NCI-H2107 treated with DMSO at 0.1 percent for 48 hours (cell line): ENCODE data around the gene JMJD6.
A peak's percentile ranks its signal among the peaks of the same experiment; 100 is the strongest.
"Not testable (repeated sequence)": the region's sequence is repeated elsewhere in the genome, so short reads cannot be mapped to it uniquely, and the experiment has no call there.

ENCODE experiments used
- DNase-seq: peaks from one replicate; lab custom pipeline; 2025; ENCODE audit not compliant: unreplicated experiment; lab: John Stamatoyannopoulos, UW

JMJD6 gene

DNA sequence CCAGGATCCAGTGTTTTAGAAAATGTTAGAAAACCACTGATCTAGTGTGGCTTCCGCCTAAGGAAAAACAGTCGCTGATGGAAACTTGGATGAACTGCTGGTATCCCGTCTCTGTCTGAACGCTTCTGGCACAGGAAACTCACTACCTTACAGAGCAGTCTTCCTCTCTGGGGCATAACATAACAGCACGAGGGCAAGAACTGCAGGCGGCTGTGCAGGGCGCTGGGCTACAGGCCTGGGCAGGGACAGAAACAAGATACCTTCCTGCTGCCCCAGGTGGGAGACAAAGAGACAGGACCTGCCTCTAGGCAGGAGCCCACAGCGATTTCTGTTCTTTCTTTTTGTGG lies 26.2 kb downstream of the JMJD6 start:
- peak; percentile 95 for DNase-seq

DNA sequence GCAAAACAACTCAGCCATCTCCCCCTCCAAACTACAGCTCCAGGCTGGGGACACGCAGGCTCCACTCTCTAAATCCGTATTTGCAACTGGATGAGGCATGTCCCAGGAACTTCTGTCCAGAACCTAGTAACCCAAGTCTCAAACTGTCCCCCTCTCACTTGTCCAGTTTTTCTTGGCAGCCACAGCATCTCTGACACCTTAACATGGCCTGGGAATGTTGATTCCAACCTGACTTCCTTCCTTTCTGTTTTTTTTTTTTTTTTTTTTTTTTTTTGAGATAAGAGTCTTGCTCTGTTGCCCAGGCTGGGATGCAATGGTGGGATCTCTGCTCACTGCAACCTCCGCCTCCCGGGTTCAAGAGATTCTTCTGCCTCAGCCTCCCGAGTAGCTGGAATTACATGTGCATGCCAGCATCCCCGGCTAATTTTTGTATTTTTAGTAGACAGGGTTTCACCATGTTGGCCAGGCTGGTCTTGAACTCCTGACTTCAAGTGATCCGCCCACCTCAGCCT lies 27.9 kb downstream of the JMJD6 start:
- not testable (repeated sequence) for DNase-seq

DNA sequence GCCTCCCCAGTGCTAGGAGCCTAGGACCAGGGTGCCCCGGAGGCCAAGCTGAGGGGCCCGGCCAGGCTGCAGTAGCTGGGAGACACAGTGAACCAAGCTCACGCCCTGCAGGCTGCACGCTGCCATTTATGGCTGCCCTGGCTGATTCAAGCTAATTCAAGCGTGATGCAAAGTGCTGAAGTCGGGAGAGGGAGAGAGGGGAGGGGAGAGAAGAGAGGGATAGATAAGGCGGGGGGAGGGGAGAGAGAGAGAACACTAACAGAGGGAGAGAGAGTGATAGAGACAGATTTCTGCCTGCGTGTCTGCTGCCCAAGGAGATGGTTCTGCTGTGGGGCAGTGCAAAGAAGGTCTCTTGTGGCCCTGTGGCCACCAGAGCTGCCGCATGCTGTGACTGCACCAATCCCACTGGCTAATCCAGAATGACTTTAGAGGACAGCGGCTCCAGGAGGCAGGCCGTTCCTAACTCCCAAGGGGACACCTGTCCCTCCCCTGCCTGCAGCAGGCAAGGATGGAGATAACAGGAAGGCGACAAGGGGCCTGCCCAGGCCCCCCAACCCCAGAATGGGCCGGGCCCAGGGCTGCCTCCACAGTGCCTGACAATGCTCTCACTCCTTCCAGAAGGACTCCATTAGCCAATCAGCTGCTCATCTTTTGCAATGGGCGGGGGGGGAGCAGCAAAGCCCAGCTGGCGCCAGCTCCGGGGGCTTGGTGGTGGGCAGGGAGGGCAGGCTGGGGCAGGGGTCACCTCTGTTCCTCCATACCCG lies 28.5 kb downstream of the JMJD6 start:
- peak; percentile 64 for DNase-seq

DNA sequence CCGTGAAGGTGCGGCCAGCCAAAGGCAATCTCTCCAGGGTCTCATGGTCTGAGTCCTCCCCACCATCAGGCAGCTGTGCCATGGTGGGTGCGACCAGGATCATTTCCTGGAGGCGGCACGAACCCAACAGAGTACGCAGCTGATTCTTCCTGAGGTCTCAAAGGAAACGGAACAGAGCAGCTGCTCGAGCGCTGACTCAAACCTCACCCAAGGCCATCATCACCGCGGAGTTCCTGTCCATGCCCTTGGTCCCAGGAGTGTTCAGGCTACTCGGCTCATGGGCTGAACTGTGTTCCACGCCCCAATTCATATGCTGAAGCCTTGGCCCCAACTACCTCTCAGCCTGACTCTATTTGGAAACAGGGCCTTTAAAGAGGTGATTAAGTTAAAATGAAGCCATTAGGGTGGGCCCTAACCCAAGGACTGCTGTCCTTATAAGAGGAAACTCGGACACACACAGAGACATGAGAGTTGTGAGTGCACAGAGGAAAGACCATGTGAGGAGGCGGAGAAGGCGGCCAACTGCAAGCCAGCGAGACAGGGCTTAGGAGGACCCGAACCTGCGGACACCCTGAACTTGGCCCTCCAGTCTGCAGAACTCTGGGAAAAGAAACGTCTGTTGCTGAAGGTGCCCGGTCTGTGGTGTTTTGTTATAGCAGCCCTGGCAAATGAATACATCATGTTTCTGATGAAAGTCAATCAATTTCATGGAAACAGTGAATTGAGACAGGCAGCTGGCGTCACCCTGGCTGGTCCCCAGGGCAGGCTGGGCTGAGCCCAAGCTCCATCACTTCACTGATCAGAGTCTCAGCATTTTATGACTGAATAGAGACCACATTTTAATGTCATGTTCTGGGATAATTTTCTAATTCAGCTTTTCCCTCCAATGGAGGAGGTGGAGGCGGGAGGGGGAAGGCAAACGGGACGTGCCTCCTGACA lies 29.4 kb downstream of the JMJD6 start:
- no peak for DNase-seq

DNA sequence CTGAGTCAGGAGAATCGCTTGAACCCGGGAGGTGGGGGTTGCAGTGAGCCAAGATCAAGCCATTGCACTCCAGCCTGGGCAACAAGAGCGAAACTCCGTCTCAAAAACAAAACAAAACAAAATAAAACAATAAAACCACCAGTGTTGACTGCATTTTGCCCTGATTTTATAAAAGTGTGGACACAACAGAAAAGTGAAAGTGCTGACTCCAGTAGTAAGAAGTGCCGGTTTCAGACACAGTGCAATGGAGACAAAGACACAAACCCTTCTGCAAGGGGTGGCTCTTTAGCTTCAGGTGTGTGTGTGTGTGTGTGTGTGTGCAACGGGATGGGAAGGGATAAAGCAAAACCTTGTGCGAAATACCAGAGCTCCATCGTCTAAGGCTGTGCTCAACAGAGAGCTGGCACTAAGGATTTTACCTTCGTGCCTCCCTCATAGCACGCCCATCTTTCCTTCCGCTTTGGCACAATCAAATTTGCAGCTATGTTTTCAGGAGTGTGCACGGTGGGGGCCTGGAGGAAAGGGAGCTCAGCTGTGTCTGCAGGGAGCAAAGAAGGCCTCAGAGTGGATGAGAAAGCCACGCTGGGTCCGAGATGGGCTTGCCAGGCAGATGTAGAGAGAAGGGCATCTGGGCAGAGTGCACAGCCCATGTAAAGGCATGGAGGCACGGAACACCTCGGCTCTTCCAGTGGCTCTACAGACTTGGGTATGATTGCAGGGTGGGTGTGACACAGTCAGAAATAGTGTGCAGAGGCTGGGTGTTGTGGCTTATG lies 31.2 kb downstream of the JMJD6 start:
- no peak for DNase-seq

DNA sequence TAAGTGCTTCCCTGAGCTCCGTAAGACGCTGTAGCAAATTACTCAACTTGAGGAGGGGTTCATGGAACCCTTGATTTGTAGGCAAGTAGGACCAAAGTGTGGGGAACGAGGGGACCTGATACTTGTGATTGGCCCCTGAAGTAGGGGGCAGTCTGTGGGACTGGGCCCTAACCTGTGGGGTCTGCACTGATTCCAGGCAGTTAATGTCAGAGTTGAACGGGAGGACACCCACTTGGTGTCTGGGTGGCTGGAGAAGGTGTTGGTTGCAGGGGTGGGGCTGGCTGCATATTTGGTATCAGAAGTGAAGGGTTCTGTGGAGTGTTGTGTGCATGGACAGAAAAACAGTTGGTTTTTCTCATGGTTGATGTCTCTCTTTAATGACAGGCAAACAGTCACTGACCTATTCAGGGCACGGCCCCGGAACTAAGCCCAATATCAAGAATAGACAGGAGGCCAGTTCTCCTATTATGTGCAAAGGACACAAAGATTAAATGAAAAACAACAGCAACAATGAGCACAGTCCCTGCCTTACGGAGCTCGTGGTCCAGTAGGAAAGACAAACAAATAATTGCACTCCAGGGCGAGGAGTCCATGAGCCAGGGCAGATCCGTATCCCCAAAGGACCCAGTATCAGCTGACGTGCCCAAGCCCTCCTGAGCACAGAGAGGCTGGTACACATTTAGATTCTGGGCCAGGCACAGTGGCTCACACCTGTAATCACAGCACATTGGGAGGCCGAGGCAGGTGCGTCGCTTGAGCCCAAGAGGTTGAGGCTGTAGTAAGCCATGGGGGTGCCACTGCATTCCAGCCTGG lies 34.8 kb downstream of the JMJD6 start:
- DNase-seq = no peak

DNA sequence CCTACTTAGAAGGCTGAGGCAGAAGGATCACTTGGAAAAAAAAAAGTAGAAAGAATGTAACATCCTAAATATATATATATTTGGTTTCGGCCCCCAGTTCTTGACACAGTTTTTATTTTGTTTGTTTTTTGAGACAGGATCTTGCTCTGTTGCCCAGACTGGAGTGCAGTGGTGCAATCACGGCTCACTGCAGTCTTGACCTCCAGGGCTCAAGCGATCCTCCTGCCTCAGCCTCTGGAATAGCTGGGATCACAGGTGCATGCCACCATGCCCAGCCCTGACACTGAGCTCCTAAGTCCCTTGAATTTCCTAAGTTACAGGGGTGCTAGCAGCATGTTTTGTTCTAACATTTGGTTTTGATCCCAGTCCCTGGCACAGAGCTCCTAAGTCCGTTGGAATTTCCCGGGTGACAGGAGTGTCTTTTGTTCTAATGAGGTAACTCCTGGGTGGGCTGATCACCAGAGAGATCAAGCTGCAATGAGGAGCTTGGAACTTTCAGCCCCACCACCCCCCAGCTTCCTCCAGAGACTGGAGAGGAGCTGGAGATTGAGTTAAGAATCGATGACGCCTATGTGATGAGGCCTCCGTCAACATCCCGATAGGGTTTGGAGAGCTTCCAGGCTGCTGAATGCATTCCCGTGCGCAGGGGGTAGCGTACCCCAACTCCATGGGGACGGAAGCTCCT lies 35.7 kb downstream of the JMJD6 start:
- DNase-seq = no peak

DNA sequence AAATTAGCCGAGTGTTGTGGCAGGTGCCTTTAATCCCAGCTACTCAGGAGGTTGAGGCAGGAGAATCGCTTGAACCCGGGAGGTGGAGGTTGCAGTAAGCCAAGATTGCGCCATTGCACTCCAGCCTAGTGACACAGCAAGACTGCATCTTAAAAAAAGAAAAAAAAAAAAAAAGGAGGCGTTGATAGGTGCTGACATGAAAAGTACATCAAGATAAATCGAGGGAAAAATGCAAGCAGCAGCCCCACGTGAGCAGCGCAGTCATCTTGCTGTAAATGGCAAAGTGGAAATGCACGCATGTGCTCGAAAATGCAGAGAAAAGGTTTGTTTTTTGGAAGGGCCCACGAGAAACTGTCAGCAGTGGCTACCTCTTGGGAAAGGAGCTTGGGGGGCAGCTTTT lies 36.5 kb downstream of the JMJD6 start:
- DNase-seq = no peak

DNA sequence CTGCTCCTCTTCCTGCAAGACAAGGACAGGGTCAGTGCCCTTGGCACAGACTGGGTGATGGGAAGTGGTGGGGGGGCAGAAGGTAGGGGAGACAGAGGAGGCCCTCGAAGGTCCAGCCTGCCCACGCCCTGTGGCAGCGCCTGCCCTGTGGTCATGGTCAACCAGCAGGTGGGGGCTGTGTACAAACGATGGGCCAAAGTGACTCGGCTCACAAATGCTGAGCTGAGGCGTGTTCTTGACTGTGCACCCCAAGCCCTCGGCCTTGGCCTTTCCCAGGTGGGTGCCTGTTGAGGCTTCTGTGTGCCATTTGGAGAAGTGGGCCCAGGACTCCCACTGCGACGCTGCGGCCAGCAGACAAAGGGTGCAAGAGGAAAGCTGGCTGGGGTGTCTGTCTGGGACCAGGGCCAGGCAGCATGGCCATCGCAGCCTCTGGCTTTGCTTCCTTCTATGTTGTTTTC lies 38.2 kb downstream of the JMJD6 start:
- no peak for DNase-seq

DNA sequence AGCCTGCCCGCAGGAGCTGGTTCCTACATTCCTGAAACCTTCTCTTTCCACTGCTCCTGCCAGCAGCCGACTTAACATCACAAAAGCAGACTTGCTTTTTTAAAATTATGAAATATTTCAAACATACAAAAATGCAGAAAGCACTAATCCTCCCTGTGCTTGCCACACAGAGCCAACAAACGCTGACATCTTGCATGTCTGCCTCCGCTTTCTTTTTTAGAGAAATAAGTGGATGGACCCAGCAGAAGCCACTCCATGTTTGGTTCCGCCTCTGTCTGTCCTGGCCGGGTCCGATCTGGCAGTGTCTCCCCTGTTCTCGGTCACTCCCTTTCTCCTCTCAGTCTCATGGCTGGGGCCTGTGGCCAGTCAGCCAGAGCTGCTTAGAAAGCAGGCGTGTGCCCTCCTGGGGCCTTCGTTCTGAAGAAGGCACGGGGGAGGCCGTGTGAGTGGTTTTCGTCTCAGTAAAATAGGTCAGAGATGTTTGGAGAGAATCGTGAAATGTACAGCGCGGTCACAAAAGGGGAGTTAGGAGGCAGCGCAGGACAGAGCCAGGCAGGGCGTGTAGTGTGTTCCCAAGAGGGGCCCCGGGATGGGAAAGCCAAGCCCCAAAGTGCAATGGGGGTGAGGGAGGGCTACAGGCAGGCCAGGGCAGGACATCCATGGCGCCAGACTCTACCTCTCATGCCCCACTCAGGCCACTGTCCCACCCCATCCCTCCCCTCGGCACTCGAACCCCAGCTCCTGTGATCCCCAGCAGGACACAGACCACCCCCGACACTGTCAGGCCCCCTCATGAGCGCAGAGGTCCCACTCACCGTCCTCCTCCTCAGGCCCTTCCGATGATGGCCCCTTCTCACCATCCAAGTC lies 38.9 kb downstream of the JMJD6 start:
- no peak for DNase-seq

DNA sequence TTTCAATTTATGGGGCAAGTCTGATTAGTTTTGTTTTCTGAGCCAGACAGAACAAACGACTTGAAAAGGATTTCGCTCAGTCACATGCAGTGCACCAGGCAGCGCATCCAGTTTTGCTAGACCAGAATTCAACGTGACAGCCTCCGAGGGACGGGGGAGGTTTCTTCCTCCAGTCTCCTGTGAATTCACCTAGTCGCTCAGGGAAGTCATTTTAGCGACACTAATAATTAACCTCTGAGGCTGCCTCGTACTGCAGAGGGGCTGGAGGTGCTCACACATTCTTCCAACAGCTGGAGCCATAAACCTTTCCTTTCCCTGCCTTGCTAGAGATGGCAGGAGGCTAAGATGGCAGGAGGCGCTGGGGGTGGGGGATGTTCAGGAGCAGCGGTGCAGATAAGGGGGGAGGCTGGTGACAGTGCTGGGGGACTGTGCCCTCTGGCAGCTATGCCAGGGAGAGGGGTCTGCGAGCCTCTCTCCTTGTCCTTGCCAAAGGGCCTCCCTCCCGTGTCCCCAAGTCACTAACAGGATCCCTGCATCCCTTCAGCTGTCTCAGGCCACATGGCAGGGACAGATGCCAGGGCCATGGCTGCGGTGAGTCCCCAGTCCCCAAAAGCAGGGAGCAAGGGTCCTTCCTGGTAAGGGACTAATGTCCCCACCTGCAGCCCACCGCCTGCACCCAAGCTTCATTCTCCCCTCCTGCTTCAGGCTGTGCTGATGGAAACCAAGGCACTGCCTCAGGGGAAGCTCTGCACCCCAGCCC lies 39.7 kb downstream of the JMJD6 start:
- no peak for DNase-seq

DNA sequence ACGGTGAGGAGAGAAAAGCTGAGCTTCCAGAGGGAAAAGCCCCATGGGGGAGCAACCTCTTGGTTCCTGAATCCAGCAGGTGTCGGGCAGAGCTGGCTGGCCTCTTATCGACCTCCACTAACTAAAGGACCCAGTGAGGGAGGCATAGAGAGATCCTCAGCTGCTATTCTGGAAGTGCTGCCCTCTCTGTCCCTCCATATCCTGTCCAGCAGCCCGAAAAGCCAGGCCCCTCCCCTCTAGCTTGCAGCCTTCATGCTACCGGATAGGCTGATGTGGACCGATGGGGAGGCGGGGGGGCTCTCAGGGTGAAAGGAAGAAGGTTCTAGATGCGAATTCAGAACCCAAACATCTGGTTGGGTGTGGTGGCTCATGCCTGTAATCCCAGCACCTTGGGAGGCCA lies 40.6 kb downstream of the JMJD6 start:
- DNase-seq = no peak

DNA sequence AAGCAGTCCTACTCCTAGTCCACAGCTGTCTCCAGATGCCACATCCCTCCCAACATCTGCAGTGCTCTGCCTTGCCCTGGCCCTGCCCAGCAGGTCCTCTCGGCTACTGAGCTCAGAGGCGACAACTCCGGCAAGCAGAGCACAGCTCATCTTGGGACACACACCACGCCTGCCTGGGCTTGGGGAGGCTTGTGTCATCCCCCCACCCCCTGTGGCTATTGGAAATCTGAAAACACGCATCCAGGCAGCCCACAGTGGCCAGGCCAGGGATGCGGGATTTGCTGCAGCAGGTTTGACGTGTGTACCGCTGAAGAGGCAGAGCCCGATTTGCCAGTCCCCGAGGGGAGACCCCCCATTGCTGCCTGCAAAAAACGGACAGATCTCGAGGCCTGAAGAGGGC lies 41.0 kb downstream of the JMJD6 start:
- no peak for DNase-seq

DNA sequence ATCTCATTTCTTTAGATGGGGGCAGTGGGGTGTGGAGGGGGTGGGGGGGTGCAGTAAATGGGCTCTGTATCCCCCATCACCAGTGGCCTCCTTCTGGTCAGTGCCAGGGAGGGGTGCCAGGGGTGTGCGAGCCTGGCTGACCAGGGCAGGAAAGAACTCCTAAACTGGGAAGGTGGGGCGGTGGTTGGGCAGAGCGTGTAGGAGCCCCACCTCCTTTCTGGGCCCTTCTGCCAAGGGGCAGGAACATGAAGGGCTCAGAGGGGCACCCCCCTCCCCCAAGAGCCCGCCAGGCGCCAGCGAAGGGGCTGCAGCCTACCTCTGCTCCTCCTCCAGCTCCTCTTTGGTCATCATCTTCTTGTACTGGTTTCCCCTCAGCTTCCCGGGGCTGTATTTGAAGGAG lies 41.6 kb downstream of the JMJD6 start:
- no peak for DNase-seq

DNA sequence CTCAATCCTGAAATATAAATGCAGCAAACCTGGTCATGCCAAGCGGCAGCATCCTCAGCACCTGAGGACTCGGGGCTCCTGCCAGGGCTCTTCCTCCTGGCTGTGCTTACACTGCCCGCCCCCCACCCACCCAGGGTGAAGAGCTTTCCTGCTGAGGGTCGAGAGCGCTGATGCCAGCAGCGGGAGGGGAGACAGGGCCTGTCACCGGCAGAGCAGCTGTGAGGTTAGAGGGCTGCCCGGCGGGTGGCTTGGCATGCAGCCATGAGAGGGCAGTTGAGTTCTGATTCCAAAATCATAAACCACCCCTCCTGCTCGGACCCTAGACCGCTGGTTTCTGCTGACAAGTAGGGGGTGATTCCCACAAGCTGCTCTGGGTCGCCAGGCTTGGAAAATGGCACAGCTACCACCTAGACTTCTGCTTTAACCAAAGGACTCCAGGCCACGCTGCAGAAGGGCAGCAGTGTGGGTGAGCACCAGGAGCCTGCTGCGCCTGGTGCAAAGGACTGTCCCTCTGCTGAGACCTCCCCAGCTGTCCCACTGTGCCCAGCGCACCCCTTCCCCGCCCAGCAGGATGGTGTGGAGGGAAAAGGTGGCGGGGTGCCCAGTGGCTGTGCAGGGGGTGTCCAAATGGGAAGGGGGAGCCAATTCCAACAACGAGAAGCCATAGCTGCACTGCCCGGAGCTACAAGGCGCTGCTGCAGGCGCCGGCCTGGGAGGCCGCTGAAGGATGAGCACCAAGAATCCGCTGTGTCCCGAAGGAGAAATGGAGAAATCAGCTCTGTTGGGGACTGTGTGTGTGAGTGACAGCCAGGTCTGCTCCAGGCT lies 42.3 kb downstream of the JMJD6 start:
- DNase-seq = no peak

DNA sequence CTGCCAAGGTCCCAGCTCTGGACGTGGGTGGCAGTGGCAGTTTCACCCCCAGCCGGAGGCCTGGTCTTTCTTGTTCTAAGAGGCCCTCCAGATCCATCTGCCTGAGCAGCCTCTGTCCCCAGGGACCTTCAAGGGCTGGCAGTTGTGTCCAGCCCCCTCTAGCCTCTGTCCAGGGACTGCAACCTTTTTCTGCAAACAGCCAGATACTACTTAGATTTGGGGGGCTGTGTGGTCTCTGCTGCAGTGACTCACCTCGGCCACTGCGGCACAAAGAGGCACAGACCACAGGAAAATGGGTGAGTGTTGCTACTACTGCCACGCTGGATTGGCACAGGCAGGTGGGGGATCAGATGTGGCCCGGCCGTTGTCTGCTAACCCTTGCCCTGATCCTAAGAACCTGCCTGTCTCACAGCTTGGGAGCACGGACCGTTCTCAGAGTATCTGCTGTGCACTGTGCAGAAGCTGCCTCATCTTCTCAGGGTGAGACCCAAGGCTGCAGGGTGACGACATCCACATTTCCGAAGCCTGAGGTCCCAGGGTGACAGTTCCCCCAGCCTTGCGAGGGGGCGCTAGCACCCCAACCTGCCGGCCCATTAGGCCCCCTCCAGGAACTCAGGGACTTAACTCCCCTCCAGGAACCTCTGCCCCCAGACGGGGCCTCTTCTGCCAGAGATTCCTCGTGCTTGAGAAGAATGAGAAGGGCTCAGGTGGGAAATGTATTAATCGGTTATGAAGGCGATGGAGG lies 43.2 kb downstream of the JMJD6 start:
- no peak for DNase-seq

DNA sequence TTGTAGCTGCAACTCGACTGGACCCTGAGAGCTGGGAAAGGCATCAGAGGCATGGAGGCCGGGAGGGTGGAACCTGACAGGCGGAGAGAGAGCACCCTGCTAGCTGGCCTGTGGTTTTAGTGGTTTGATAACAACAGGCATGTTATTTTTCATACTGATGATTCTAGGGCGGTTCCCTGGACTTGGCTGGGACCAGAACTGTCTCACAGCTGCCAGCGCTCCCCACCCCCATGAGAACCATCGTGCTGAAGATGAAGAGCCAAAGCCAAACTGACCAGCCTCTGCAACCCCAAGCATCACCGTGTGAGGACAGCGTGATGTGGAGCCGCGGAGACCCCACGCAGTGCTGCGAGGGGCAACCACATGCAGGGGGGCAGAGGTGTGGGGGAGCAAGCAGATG lies 44.1 kb downstream of the JMJD6 start:
- peak; percentile 23 for DNase-seq
